Stimulated activated CD8-positive, alpha-beta memory T cell treated with anti-CD3 and anti-CD28 coated beads, Interleukin-15, amount 100 ng/mL, for 24 hours (primary cell): Measurements from ENCODE around the gene COL25A1.
"Not testable (repeated sequence)": the region's sequence is repeated elsewhere in the genome, so short reads cannot be mapped to it uniquely, and the experiment has no call there.

Experiments used
- DNase-seq: peaks from one replicate; pipeline ENCODE4 v3.0.0-alpha.2; 2020; ENCODE audit warnings: low read depth

COL25A1 gene

DNA sequence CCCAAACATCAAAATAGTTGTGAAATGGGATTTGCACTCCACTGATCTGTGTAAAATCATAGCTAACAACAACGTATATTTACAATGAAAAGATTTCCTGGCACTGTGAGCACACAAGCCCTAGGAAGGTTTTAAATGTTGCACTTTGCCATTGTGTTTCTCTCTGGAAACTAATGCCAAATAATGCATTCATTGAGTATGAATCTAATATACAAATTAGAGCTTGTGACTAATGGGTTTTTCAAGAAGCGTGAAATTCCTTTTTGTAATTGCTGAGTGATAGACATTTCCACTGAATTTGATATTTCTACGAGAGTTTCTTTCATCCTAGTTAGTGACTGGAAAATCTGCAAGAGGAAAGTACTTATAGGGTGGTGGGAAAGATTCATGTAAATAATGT, 135.9 kb downstream of the COL25A1 start:
- DNase-seq: no peak

GRCh38 chr4:109166126-109166525, 136.3 kb downstream of the COL25A1 start:
- DNase-seq: no peak

GRCh38 chr4:109164011-109164410, 138.4 kb downstream of the COL25A1 start:
- DNase-seq: no peak

- no peak for DNase-seq
Measured at GRCh38 chr4:109163493-109163892, 139.0 kb downstream of the COL25A1 start.

DNA sequence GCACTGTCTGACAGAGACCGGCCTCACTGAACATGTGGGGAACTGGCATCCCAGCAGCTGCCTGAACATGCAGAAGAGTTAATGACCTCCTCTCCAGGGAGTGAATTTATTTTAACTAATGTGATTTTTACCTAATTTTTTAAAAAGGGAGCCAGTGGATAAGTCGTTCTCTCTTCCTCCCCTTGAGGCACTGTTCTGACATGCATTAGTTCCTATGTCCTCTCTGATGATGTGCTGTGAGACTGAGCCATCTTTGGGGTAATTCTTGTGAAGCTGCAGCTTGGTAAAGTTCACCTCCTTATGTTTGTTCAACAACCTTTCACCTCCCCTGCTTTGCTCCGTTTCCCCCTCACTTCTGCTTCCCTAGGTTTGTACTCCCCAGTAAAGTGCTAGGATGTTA, 139.7 kb downstream of the COL25A1 start:
- DNase-seq: no peak

GRCh38 chr4:109160494-109160893, 142.0 kb downstream of the COL25A1 start:
- DNase-seq: no peak

DNA sequence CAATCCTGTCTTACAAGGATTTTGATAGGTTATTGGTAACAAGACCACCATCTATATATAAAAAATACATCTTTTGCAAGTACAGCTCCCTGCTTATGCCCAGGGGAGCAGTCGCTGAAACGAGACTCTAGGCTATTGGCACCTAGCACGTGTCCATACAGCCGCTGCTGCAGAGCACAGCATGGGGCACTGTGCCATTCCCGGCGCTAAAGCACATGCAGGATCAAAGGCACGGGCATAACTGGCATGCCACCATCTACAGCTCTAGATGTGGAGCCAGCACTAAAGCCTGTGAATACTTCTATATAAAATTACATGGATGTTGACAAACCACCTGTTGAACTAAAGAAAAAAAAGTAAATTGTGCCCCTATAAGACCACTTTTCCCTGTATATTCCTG, 144.8 kb downstream of the COL25A1 start:
- no peak for DNase-seq

GRCh38 chr4:109157205-109157604, 145.3 kb downstream of the COL25A1 start:
- no peak for DNase-seq

DNA sequence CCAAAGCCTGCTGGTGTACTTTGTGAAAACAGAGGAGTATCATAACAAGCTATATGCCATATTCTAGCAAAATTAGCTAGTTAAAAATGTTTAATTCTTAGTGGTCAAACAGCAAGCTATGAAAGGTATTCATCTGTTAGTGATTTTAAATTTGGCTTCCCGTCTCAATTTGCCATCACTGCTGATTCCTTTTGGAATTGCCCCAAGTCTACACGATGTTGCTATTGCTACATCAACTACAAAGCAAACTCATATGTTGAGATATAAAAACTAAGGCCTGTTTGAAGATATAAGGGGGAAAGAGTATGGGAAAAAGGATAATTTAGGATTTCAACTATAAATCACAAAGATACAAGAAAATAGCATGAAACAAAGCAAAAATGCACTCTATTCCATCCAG, 146.1 kb downstream of the COL25A1 start:
- no peak for DNase-seq

GRCh38 chr4:109155682-109156283, 146.7 kb downstream of the COL25A1 start:
- no peak for DNase-seq

DNA sequence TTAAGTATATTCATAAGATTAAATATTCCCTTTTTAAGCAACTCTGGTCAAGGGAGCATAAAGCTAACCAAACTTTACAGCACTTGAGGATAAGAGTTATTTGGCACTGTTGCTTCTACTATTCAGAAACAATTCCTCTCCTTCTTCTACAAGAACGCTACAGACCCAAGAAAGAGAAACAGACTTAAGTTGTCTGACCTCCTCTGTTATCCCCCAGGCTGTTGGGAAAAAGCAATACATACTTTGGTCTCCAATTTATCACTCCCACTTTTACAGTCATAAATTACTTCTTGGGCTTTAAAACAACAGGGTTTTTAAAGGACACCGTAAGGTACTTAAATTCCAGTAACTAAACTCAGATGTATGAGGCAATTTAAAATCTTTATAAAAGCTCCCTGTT, 147.4 kb downstream of the COL25A1 start:
- no peak for DNase-seq

DNA sequence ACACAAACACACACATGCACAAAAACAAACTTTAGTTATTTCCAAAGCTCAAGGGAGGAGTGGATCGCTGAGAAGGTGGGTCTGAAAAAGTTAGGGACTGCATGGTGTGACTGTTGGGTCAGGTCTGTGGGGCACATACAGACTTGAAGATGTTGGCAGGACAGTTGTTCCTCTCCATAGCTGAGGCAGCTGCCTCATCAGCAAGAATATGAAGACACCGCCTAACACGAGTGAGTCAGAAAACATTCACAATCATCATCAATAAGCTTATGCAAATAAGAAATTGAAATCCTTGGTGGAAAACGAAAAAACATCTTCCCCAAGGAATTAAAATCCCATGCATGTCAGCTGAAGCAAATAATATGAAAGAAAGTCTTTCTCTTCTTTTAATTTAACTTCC, 148.0 kb downstream of the COL25A1 start:
- DNase-seq: no peak

DNA sequence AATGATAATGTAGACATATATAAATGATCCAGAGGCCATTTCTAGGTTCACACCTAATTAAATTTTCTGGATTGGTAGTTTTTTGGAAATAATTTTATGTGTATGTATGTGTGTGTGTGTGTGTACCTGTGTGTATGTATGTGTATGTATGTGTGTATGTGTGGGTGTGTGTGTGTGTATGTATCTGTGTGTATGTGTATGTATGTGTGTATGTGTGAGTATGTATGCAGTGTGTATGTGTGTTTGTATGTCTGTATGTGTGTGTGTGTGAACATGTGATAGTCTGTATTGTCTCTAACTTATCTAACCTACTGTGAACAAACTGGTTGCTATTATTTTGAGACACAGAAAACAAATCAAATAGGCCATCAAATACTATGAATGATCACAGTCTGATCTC, 152.6 kb downstream of the COL25A1 start:
- DNase-seq: no peak

DNA sequence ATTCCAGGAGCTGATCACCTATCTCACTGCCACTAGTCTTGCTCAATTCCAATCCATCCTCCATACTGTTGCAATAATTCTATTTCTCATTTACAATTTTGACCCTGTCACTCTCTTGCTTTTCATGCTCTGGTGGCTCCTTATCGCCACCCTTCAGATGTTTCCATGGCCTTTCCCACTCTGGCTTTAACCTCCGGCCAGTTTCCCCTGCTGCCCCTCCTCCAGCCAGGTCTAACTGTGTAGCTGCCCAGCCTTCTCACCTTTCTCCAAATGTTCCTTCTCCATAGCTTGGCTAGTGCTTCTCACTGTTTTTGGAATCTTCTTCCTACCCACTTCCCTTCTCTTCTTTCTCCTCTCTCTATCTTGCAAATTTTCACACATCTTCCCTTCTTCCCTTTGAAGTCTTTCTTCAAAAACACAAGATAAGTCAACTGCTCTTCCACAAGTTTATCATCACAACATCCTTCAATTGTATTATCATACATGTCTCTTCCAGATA, 153.8 kb downstream of the COL25A1 start:
- DNase-seq: no peak

DNA sequence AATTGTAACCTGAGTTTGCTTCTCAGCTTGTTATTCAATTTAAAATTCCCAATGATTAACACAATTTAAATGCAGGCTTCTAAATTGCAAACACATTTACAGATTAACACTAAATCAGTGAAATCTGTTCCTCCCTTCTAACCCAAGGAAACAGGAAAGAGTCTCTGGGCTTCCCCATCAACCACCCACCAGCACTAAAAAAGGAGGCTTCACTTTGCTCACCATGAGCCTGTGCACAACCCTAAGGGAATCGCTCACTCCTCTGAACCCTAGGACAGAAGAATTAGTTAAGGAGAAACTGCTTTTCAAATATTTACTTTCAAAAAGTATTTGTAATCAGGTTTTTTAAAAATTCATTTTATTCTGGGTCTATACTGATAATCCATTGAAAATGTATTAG, 155.3 kb downstream of the COL25A1 start:
- no peak for DNase-seq

GRCh38 chr4:109146499-109146898, 156.0 kb downstream of the COL25A1 start:
- no peak for DNase-seq

GRCh38 chr4:109138125-109138524, 164.3 kb downstream of the COL25A1 start:
- DNase-seq: not testable (repeated sequence)

DNA sequence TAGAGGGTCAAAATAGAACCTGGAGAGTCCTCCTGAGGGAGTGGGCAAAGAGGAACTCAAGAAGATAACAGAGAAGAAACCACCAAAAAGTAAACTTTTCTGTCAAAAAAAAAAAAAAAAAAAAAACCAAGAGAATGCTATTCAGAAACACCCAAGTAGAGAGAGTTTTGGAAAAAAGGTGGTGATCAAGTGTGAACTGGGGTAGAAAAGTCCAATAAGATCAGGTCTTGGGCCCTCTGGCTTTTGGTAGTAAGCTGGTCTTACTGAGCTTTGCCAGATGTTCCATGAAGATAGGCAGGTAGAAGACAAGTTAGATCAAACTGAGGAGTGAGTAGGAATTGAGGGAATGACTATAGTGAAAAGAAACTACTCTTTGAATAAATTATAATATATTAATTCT, 167.5 kb downstream of the COL25A1 start:
- DNase-seq: no peak

GRCh38 chr4:109134268-109134667, 168.2 kb downstream of the COL25A1 start:
- no peak for DNase-seq

GRCh38 chr4:109131559-109131958, 170.9 kb downstream of the COL25A1 start:
- no peak for DNase-seq

GRCh38 chr4:109128589-109128988, 173.9 kb downstream of the COL25A1 start:
- no peak for DNase-seq

GRCh38 chr4:109127866-109128265, 174.6 kb downstream of the COL25A1 start:
- no peak for DNase-seq

DNA sequence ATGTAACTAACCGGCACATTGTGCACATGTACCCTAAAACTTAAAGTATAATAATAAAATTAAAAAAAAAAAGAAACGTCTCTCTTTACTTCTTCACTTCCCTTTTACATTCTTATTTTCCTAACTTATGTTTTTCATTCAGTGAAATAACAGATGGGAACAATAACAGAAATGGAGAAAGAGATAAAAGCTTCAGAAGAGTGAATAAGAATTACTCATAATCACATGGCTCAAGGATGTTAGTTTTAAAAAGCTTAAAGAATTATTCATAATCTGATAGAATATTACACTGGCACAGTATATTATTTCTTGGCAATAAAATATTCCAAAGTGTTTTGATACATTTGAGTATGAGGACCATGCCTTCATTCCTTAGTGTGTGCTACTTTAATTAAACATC, 175.6 kb downstream of the COL25A1 start:
- no peak for DNase-seq

DNA sequence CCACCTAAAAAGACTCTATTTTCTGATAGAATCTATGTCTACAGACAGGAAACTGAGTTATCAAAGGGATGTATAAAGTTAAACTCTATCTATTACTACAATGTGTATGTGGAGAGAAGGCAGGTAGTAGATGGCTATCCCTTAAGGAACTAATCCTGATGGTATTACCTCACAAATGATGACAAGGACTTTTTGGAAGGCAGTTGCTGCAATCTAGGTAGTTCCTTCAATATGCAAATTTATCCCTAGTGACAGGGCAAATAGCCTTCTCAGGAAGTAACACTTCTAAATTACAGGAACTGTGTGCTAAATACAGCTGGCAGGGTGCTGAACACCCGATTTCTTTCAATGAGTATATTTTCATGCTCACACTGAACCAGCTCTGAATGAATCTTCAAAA, 177.4 kb downstream of the COL25A1 start:
- DNase-seq: no peak

DNA sequence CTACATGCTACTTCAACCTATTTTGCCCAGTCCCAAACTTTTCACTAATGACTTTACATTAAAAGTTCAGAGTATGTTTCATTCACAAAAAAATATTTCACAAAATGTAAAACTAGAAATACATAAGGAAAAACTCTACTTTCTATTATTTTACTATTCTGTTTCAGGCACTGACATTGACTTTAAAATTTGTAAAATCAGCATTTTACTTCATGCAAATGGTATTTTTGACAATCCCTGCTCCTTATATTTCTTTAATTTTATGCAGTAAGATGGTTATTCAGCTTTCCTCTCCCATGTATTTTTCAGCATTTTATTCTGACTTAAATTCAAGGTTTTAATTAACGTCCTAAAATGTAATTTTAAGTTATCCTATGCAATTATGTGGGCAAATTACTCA, 178.5 kb downstream of the COL25A1 start:
- no peak for DNase-seq
